Forelimb muscle (tissue), 1 donor: ENCODE measurements around the gene PNCK. TPM values are rescaled to one million over a fixed set of nuclear protein-coding genes. Genes with fewer than 3 reads are reported as not detected.
"Not testable (repeated sequence)": the region's sequence is repeated elsewhere in the genome, so short reads cannot be mapped to it uniquely, and the experiment has no call there.

Experiments
- DNase-seq: peaks from one replicate; pipeline ENCODE4 v3.0.0-alpha.2; 2013; ENCODE audit warnings: low read depth
- polyA plus RNA-seq: library from polyadenylated mRNA; unstranded; fragments of 120-200 nt; gene quantifications from one replicate; pipeline ENCODE4 v1.2.1, GENCODE V29; 2013; ENCODE audit not compliant: insufficient read length

The PNCK gene
- 6.2 TPM for polyA plus RNA-seq

GRCh38 chrX:153673428-153674218 lies at the start of gene PNCK:
PNCK (minus strand) TSS chrX:153673813; CDS start chrX:153673076, 737 bp downstream.
- no peak for DNase-seq

- DNase-seq: no peak
Observed at GRCh38 chrX:153722704-153723350, 49.2 kb upstream of the PNCK start.

GRCh38 chrX:153719701-153720100 lies 46.1 kb upstream of the PNCK start:
- no peak for DNase-seq

- DNase-seq: no peak
Observed at GRCh38 chrX:153719238-153719637, 45.6 kb upstream of the PNCK start.

- no peak for DNase-seq
Observed at GRCh38 chrX:153717445-153717844, 43.8 kb upstream of the PNCK start.

- DNase-seq: no peak
Observed at GRCh38 chrX:153714256-153714655, 40.6 kb upstream of the PNCK start.

GRCh38 chrX:153709726-153710674 lies 36.4 kb upstream of the PNCK start:
- no peak for DNase-seq

GRCh38 chrX:153708415-153708814 lies 34.8 kb upstream of the PNCK start:
- DNase-seq: no peak

GRCh38 chrX:153707406-153707805 lies 33.8 kb upstream of the PNCK start:
- no peak for DNase-seq

GRCh38 chrX:153706799-153707198 lies 33.2 kb upstream of the PNCK start:
- no peak for DNase-seq

- not testable (repeated sequence) for DNase-seq
Observed at GRCh38 chrX:153705403-153706060, 31.9 kb upstream of the PNCK start.

- DNase-seq: not testable (repeated sequence)
Observed at GRCh38 chrX:153704631-153705402, 31.2 kb upstream of the PNCK start.

GRCh38 chrX:153704021-153704526 lies 30.5 kb upstream of the PNCK start:
- DNase-seq: no peak

GRCh38 chrX:153703036-153703370 lies 29.4 kb upstream of the PNCK start:
- no peak for DNase-seq

- no peak for DNase-seq
Observed at GRCh38 chrX:153702336-153703035, 28.9 kb upstream of the PNCK start.

- no peak for DNase-seq
Observed at GRCh38 chrX:153701706-153702105, 28.1 kb upstream of the PNCK start.

- DNase-seq: no peak
Observed at GRCh38 chrX:153700967-153701366, 27.4 kb upstream of the PNCK start.

GRCh38 chrX:153700376-153700945 lies 26.8 kb upstream of the PNCK start:
- DNase-seq: no peak

GRCh38 chrX:153699784-153700371 lies 26.3 kb upstream of the PNCK start:
- DNase-seq: not testable (repeated sequence)
